ENCODE data around the gene VASN.
A peak's percentile ranks its signal among the peaks of the same experiment; 100 is the strongest.

The VASN gene

DNA sequence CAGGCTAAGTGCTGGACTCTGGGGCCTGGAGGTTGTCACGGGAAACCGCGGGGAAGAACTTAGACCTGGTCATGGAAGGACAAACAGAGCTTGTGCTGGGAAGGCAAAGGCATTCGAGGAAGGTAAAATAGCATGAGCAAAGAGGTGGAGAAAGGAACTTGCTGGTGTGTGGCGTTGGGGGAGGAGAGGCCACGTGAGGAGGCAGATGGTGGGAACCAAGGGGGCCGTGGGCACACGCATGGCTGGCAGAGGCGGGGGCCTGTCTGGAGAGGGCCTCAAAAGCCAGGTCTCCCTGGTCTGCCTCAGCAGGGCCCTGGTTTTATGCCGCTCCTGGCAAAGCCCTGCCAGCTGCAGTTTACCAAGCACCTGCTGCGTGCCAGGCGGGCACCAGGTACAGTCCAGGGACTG lies 29.4 kb downstream of the VASN start:
- no peak for DNase-seq

DNA sequence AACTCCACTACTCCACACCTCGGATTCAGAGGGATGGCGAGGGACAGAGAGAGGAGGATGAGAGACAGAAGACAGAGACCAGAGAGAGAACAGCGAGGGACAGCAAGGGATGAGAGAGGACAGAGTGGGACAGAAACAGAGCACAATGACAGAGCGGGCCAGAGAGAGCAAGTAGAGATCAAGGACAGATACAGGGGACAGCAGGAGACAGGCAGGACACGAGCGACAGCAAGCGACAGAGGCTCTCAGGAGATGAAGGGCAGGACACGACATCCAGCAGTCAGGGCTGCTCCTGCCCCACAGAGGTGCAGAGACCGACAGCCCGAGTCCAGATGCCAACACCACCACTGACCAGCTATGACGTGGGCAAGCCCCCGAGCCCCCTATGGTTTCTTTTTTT lies 29.9 kb downstream of the VASN start:
- no peak for DNase-seq

DNA sequence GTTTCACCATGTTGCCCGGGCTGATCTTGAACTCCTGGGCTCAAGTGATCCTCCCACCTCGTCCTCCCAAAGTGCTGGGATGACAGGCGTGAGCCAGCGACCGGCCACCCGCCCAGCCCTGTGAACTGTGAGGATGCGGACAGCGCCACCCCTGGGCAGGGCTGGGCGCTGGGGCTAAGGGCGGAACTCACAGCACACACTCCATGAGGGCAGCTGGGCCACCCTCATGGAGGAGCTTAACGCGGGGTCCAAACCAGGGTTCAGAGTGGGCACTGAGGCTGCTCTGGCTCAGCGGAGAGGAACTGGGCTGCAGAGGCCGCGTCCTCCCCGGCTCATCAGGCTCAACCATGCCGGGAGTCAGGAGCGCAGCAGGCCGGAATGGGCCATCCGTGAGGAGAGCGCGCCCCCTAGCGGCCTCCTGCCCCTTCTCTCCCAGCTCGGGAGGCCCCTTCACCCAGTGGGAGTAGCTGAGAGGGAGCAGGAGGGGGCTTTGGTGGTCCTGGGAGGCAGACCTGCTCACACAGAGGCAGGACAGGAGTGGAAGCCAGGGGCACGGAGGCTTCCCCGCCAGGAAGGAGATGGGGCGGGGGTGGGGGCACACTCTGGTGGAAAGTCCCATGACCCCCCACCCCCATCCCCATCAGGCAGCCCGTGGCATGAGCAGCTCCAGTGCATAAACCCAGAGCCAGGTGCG lies 30.9 kb downstream of the VASN start:
- peak in 49 of 51 donors; percentile 15 to 88 (median 69) for DNase-seq

DNA sequence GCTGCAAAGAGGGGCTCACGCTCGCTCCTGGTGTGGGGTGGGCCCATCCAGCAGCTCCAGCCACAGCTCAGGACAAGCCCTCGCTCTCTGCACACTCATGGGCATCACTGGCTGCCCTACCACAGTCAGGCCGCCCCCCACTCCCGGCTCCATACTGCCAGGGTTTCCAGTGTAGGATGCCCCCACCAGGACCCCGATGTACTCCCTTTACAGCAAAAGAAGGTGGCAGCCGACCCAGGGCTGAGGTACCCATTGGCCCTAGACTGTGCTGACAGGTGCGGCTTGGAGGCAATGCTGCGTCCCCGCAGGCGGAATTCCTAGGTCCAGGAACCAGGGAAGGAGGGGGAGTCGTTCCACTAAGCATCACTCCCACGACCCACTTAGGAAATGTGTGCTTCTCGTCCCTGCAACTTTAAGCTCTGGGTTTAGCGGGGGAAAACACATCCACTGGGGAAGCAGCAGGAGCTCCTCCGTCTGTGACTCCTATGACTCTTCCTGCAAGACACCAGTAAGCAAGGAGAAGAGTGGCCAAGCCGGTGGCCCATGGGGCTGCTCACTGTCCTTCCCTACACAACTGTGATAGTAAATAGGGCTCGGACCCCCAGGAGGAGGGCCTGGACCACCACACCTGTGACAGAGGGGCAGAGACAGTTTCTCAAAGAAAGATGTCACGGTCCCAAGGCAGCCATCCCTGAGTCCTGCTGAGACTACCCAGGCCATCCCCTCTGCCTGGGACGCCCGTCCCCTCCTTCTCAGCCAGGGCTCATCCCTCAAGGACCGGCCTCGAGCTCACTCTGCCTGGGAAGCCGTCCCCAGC lies 31.7 kb downstream of the VASN start:
- DNase-seq: no peak

DNA sequence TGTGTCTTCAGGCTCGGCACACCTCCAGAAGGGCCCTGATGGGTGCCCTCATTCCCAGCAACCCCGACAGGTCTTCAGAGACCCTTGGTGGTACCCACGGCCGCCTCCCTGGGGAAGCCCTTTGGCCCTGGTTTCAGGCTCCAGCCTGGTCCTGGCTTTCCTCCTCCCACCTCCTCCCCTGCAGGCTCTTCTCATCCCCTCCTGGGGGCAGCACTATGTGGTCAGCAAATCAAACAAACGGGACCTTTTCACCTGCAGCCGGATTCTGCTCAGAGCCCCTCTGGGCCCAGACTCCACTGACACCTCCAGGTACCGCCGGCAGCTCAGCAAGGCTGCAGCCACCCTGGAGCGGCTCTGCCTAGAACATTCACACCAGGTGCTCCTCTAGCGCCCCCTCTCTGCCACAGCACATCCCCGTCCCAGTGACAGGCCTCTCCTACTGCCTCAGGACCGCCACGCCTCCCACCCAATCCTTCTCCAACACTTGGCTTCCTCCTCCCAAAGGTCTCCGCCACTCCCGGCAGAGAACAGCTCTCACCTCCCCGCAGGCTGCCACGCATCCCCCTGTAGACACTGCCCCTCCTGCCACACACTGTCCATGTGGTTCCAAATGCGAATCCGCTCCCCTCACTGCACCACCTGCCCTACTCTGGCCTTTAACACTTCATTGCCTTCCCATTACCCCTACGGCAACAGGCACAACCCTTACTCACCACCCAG lies 32.8 kb downstream of the VASN start:
- DNase-seq: peak in 10 of 51 donors; percentile 6 to 46 (median 23)

DNA sequence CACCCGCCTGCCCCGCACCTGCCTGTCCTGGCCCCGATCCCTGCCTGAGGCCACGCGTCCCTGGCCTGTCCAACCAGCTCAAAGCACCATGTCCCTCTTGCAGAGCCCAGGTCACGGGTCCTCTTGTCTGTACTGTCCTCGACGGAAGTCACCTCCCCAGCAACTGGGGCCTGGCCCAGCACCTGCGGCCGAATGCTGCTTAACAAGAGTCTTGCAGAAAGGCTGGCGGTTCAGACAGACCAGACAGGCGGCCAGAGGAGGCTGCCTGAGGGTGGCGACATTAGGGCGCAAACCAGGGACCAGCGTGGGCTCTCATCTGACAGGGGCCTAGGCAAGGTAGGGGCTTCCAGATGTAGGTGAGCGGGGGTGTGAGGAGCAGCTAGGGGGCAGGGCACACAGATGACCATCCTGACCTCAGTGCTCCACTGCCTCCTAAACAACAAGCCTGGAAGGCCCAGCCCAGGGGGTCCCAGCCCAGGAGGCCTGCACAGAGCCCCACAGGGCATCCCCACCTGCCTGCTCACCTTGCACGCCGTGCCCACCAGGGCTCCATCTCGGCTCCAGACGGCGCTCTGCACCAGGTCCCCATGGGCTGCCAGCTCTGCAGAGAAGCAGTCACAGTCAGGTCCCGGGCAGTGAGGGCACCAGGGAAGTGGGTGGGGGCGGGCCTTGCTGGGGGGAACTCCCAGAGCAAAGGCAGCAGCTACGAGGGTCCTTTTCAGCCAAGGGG lies 33.5 kb downstream of the VASN start:
- no peak for DNase-seq

DNA sequence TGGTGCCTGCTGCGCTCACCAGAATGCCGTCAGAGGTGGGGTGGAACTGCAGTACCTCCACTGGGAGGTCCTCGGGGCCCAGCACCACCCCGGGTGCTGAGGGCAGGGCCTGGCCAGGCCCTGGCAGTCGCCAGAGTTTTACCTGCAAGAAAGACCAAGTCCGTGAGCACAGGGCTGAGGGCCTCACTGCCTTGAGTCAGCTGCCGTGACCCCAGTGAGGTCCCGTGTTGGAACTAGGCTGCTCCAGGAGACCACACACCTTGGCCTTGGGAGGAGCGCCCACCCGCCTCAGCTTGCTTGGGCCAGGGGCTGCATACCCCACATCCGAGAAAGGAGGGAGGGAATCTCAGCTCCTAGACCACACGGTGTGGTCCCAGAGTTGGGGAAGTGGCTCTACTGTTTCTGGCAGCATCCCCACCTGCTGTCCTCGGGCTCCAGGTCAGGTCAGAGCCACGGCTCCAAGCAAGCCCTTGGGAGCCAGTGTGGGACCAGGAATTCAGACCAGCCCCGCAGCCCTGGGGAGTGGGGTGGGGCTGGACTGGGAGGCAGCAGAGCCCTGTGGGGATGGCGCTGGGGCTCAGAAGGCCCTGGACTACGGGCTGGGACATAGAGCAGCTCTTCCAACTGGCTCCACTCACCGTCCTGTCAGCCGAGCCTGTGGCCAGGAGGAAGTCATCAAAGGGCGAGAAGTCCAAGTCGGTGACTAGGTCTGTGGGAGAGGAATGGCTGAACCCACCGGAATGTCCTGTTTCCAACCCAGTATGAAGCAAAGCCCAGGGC lies 36.1 kb downstream of the VASN start:
- DNase-seq: no peak

DNA sequence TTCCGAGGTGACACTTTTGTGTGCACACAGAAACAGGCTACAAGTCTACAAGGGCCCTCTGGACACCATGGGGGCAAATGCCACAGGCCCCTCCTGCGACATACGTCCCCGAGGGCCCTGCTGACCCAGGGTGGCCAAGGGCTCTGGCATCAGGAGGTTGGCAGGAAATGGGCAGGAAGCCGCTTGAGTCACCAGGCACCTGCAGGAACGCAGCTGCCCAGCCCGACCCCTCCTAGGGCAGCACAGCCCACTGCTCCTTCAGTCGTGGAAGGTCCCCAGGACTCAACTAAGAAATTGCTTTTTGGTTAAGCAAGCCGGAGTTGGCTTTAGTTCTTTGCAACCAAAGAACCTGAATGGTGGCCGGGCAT lies 36.7 kb downstream of the VASN start:
- no peak for DNase-seq

DNA sequence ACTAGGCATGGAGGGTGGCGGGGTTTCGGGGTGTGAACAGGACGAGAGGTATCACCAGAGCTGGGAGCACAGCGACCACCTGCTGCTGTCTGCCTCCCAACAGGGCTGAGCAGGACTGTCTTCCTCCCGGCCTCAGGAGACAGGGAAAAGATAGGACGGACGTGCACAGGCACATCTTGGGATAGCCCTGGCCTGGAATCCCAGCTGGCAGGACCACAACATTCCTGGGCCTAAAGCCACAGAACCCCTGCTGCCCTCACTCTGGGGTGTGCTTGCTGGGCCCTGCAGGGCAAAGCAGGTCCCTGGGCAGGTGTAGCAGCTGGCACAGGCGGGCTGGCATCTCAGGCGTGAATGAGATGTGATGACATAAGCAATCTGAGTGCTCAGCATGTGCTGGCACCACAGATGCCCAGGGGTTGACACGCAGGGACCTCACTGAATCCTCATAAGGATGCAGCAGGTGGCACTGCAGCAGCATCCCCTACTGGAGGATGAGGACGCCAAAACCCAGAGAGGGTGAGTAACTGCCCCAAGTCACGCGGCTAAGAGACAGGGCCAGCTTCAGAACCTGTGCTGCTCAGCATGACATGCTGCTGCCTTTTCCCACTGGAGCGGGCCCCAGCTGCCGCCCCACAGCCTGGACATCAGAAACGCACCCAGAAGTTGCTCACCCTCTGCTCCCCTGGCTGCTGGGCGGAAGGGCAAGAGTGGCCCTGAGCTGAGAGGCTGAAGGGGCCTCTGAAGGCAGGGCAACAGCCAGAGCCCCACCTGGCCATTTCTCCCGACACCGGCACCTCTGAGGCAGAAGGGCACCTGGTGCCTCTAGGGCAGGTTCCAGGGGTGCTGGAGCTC lies 37.7 kb downstream of the VASN start:
- peak in 14 of 51 donors; percentile 4 to 46 (median 30) for DNase-seq

DNA sequence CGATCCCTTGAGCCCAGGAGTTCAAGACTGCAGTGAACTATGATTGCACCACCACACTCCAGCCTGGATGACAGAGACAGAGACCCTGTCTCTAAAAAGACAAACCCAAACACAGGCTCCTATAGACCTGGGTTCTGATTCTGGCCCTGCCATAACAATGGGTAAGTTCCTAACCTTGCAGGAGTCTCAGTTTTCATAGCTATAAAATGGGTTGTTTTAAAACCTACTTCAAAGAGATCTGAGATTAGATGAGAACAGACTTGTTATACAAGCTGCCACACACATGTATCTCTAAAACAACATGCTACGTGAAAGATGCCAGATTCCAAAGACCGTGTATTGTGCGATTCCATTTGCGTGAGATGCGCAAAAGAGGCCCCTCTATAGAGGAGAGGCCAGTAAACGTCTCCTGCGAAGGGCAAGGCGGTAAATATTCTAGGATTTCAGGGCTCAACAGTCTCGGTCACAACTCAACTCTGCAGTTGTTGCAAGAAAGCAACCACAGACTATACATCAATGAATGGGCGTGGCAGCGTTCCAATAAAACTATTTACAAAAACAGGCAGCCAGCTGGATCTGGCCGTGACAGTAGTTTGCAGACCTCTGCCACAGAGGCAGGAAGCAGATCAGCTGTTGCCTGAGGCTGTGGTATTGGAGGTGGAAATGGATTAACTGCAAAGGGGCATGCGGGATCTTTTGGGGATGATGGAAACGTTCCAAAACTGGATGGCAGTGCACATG lies 38.9 kb downstream of the VASN start:
- peak in 34 of 51 donors; percentile 2 to 77 (median 48) for DNase-seq

DNA sequence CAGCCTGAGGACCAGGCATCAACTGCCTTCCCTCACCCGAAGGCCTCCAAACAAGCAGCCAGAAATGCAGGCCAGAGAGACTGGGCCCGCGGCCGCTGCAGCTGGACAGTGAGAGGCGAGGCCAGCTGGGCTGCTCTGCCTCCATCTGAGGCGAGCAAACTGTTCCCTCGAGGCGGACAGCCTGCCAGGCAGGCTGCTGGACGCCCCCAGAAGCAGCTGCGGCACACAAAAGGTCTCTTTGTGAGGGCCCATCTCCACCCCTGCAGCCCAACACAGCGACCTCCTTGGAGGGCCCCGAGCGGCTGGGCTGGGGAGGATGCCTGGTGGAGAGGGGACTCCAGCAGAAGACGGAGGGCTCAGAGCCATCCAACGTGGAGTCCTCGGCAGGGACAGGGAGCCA lies 40.0 kb downstream of the VASN start:
- DNase-seq: peak in 50 of 51 donors; percentile 36 to 97 (median 87)

DNA sequence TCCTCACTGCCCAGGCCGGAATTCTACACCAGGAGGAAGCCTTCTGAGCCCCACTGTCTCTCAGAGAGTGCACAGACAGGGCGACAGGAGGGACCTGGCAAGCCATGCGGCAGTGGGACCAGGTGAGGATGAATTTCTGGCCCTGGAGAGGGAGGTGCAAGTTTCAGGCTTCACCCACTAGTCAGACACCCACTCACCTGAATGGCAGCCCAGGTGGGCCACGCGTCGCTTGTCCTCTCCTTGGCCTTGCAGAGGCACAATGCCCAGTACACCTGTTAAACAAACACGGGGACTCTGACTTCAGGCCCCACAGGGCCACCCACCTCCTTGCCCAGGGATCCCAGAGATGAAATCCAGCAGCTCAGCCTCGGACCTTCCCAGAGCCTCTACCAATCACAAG lies 40.5 kb downstream of the VASN start:
- DNase-seq: no peak

DNA sequence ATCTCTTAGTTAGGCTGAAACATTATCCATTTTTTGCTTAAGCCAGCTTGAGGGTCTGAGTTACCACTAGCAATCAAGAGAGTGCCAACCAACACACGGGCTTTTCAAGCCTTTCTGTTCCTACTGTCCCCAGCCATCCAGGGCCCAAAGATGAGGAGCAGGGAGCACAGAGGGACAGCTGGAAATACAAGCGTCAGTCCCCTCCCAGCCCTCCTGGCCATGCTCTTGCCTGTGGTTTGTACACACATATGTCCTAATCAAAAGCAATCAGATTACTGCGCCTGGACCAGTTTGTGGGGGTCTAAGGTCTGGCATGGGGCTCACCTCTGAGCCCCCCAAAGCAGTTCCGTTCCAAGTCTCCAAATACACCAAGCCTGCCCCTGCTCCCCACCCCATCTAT lies 41.2 kb downstream of the VASN start:
- DNase-seq: no peak

DNA sequence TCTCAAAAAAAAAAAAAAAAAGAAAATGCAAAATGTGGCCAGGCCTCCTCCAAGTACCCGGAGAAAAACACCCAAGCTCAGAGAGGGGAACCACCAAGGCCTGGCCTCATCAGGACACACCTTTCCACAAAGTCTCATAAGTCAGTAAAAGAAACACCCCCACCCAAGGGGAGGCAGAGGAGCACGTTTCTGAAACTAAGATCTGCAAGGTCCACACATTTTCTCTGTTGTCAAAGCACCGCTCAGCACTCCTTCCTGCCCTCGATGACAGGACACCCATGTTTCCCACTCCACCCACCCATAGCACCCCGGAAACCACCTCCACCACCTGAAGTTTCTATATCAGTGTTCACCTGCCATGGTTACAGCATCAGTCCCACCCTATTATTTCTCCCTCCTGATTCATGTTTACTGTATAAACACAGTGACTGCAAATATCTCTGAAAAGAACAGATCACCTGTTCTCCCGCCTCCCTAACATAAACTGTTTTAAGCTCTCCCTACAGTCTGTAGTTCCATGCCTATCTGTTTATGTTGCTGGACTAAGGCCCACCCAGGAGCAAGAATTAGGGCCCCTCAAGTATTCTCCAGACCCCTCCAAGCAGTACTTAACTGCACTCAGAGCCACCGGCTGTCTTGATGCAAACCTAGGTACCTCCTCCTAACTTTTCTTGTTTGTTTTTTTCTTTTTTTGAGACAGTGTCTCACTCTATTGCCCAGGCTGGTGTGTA lies 42.7 kb downstream of the VASN start:
- DNase-seq: no peak

DNA sequence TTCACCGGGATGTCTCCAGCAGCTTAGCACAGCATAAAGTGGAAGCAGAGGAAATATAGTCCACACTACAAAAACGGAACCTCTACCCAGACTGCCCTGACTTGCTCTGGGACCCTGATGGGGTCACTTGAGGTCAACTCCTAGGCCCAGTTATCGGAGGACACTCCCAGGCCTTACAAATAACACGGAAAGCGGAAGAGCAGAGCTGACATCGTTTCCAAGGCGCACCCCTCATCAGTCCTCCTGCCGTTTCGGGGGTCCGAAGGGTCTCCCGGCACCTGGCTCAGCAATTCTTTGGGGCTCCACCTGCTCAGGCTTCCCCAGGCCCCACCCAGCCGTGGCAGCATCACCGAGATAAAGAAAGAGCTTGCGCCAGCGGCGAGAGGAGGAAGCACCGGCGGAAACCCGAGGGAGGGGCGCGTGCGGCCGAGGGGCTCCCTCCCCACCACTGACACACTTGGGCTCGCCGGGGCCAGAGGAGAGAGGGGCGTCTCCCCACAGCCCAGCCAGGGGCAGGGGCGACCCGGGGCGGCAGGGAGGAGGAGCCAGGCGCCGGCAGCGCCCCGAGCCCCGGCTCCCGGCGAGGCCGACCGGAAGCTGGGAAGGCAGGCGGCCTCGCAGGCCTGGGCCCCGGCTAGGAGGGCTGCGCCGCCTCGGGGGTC lies 44.0 kb downstream of the VASN start:
- DNase-seq: peak in 32 of 51 donors; percentile 10 to 76 (median 46)

DNA sequence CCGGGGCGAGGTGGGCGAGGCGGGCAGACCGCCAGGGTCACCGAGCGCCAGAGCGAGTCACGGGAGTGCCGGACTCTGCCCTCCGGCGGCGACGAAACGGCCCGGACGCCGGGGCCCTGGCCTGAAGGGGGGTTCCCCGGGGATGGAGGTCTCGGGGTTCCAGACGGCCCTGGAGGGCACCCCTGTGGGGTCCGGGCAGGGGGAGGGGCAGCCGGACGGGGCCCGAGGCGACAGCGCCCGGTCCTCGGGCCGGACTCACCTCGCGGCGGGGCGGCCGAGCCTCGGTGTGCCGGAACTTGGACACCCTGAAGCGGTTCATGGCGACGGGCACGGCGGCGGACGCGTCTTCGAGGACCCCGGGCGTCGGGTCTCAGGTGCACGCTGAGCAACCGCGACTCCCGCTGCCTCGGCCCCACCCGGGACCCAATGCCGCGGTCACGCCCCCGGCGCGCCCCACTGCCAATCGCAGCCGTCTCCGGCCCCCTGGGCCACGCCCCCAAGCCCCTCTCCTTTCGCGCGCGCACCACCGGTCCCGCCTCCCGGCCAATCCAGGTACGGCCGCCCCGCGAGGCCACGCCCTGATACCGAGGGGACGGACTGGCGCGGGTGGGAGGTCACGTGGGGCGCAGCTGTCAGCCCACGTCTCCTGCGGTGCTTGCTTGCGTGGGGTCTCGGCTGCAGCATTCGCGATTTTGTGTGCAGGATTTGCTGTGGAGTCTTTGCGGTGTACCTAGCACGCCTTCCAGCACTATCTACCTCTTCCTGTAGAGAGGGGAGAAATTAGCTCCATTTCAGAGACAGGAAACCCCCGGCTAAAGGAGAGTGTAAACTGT lies 44.8 kb downstream of the VASN start, which contains the start of gene CORO7:
Gene CORO7, minus strand, starts transcription at position 397 of the 833 bp plus-strand sequence. Its CDS starts 78 bp downstream, at position 319.
- DNase-seq: peak; percentile 79 to 99 (median 95)

All from hypothalamus (tissue), 51 donors.